Smooth muscle cell (in vitro differentiated cells): ENCODE data around the gene FUT8. TPM values are rescaled to one million over a fixed set of nuclear protein-coding genes. Genes with fewer than 3 reads are reported as not detected.
A peak's percentile ranks its signal among the peaks of the same experiment; 100 is the strongest.
"Not testable (repeated sequence)": the region's sequence is repeated elsewhere in the genome, so short reads cannot be mapped to it uniquely, and the experiment has no call there.

ENCODE experiments used
- DNase-seq: peaks from one replicate; lab custom pipeline; 2025; ENCODE audit not compliant: unreplicated experiment; lab: John Stamatoyannopoulos, UW
- H2AFZ ChIP-seq: fragments of 200-600 bp; sonication (generic); 2 replicates; pipeline ENCODE4 v1.6.0; 2016; ENCODE audit warnings: antibody characterized with exemption, low read depth, mild to moderate bottlenecking
- H3F3A ChIP-seq: fragments of 200-600 bp; sonication (generic); 2 replicates; pipeline ENCODE4 v1.6.0; 2017; ENCODE audit warnings: antibody characterized with exemption, low read depth
- H3K27ac ChIP-seq: fragments of 200-600 bp; sonication (generic); 2 replicates; pipeline ENCODE4 v1.5.1; 2016; ENCODE audit warnings: low read depth, mild to moderate bottlenecking
- H3K27me3 ChIP-seq: fragments of 200-600 bp; sonication (generic); 2 replicates; pipeline ENCODE4 v1.6.1; 2016; ENCODE audit warnings: low read depth, mild to moderate bottlenecking
- H3K36me3 ChIP-seq: fragments of 200-600 bp; sonication (generic); 2 replicates; pipeline ENCODE4 v1.5.1; 2016; ENCODE audit warnings: low read depth
- H3K4me1 ChIP-seq: fragments of 200-600 bp; sonication (generic); 2 replicates; pipeline ENCODE4 v1.5.1; 2016; ENCODE audit warnings: low read depth
- H3K4me2 ChIP-seq: fragments of 200-600 bp; sonication (generic); 2 replicates; pipeline ENCODE4 v1.6.0; 2016; ENCODE audit warnings: mild to moderate bottlenecking
- H3K4me3 ChIP-seq: fragments of 200-600 bp; sonication (generic); 2 replicates; pipeline ENCODE4 v1.5.1; 2016; ENCODE audit warnings: mild to moderate bottlenecking
- H3K79me2 ChIP-seq: fragments of 200-600 bp; sonication (generic); 2 replicates; pipeline ENCODE4 v1.6.0; 2016; ENCODE audit warnings: low read depth, mild to moderate bottlenecking
- H3K9ac ChIP-seq: fragments of 200-600 bp; sonication (generic); 2 replicates; pipeline ENCODE4 v1.6.0; 2016; ENCODE audit warnings: low read depth
- H3K9me3 ChIP-seq: fragments of 200-600 bp; sonication (generic); replicated peaks from 2 replicates; pipeline ENCODE4 v1.5.1; 2016; ENCODE audit warnings: low read depth
- H4K20me1 ChIP-seq: fragments of 200-600 bp; sonication (generic); 2 replicates; pipeline ENCODE4 v1.6.0; 2016; ENCODE audit warnings: low read depth
- WGBS: methylation state at CpG from one replicate; pipeline ENCODE4 v1.1.7; 2016; ENCODE audit warnings: low lambda C conversion rate; 5-methylcytosine and 5-hydroxymethylcytosine counted together
- polyA plus RNA-seq: library from polyadenylated mRNA; unstranded; fragments of >200 nt; fragmentation: Nextera tagmentation; extraction: Ambion mirVana; gene quantifications from 2 replicates; pipeline ENCODE4 v1.2.1, GENCODE V29; 2016
- total RNA-seq: library from RNA; depleted of rRNA; stranded (reverse); fragments of >200 nt; gene quantifications from 2 replicates; pipeline ENCODE4 v1.2.3, GENCODE V29; 2014
- TF ChIP-seq, protein P1 (sequence below): fragments of 200-600 bp; sonication (generic); IDR thresholded peaks from 2 replicates; pipeline ENCODE4 v1.5.1; 2017; ENCODE audit warnings: borderline replicate concordance, mild to moderate bottlenecking, antibody characterized with exemption; ENCODE audit not compliant: insufficient read depth, poor library complexity, severe bottlenecking

The FUT8 gene
- total and polyA plus RNA-seq, 2 experiments from 2014 or later, result 12.8 to 50.2 TPM

DNA sequence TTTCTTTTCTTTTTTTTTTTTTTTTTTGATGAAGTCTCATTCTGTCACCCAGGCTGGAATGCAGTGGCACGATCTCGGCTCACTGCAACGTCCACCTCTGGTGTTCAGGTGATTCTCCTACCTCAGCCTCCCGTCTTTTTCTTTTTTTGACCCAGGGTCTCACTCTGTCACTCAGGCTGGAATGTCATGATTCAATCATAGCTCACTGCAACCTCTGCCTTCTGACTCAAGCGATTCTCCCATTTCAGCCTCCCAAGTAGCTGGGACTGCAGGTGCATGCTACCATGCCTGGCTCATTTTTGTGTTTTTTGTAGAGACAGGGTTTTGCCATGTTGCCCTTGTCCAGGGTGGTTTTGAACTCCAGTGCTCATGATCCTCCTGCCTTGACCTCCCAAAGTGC is 12.0 kb downstream of the FUT8 start:
- Histone ChIP-seq H3K9ac (no peak overlapping the region), H3K27me3 (no peaks in the 10 kb centered on the region), H3K79me2 (peaks cover 60% of the 10 kb centered on the region), H3K27ac (peak overlapping the region; percentile 11), H3K4me3 (no peak overlapping the region), H4K20me1 (no peaks in the 10 kb centered on the region), H3F3A (no peaks in the 10 kb centered on the region), H2AFZ (no peak overlapping the region), H3K4me2 (no peak overlapping the region), H3K4me1 (peaks cover 6% of the 10 kb centered on the region), H3K9me3 (no peaks in the 10 kb centered on the region), H3K36me3 (no peaks in the 10 kb centered on the region)
- DNase-seq, result no peak
- TF ChIP-seq, protein P1, sequence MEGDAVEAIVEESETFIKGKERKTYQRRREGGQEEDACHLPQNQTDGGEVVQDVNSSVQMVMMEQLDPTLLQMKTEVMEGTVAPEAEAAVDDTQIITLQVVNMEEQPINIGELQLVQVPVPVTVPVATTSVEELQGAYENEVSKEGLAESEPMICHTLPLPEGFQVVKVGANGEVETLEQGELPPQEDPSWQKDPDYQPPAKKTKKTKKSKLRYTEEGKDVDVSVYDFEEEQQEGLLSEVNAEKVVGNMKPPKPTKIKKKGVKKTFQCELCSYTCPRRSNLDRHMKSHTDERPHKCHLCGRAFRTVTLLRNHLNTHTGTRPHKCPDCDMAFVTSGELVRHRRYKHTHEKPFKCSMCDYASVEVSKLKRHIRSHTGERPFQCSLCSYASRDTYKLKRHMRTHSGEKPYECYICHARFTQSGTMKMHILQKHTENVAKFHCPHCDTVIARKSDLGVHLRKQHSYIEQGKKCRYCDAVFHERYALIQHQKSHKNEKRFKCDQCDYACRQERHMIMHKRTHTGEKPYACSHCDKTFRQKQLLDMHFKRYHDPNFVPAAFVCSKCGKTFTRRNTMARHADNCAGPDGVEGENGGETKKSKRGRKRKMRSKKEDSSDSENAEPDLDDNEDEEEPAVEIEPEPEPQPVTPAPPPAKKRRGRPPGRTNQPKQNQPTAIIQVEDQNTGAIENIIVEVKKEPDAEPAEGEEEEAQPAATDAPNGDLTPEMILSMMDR, result no peak
- 89% methylated on average over 5 of the region's 5 CpGs for WGBS

DNA sequence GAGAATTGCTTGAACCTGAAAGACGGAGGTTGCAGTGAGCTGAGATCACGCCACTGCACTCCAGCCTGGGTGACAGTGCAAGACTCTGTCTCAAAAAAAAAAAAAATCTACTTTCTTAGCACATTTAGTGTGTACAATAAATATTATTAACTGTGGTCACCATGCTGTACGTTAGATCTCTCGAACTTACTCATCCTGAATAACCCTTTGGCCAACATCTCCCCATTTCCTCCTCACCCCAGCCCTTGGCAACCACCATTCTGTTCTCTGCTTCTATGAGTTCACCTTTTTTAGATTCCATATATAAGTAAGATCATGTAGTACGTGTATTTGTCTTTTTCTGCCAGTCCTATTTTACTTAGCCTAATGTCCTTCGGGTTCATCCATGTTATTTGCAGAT is 13.4 kb downstream of the FUT8 start:
- peaks cover 6% of the 10 kb centered on the region for H3K4me1 ChIP-seq
- no peak for DNase-seq
- H3K4me2 ChIP-seq, result no peak overlapping the region
- no peak overlapping the region for H2AFZ ChIP-seq
- H3K9me3 ChIP-seq, result no peaks in the 10 kb centered on the region
- no peak overlapping the region for H3K4me3 ChIP-seq
- no peak overlapping the region for H3K27ac ChIP-seq
- peaks cover 62% of the 10 kb centered on the region for H3K79me2 ChIP-seq
- no peaks in the 10 kb centered on the region for H3K36me3 ChIP-seq
- TF ChIP-seq, protein P1, result no peak
- WGBS, result 93% methylated on average over 6 of the region's 6 CpGs
- H3F3A ChIP-seq, result no peaks in the 10 kb centered on the region
- H3K9ac ChIP-seq, result no peak overlapping the region
- no peaks in the 10 kb centered on the region for H3K27me3 ChIP-seq
- H4K20me1 ChIP-seq, result no peaks in the 10 kb centered on the region

DNA sequence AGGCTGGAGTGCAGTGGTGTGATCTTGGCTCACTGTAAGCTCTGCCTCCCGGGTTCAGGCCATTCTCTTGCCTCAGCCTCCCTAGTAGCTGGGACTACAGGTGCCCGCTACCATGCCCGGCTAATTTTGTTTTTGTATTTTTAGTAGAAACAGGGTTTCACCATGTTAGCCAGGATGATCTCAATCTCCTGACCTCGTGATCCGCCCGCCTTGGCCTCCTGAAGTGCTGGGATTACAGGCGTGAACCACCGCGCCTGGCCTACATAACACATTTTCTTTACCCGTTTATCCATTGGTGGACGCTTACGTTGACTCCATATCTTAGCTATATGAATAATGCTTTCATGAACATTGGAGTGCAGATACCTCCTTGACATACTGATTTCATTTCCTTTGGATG is 14.4 kb downstream of the FUT8 start:
- H3K27me3 ChIP-seq, H3K4me2 ChIP-seq, H3F3A ChIP-seq, H3K9ac ChIP-seq, H3K4me1 ChIP-seq, H2AFZ ChIP-seq, H3K4me3 ChIP-seq, H4K20me1 ChIP-seq, DNase-seq, H3K27ac ChIP-seq, H3K36me3 ChIP-seq, H3K9me3 ChIP-seq: not testable (repeated sequence)
- H3K79me2 ChIP-seq, result peaks cover 62% of the 10 kb centered on the region
- WGBS, result 96% methylated on average over 12 of the region's 12 CpGs

DNA sequence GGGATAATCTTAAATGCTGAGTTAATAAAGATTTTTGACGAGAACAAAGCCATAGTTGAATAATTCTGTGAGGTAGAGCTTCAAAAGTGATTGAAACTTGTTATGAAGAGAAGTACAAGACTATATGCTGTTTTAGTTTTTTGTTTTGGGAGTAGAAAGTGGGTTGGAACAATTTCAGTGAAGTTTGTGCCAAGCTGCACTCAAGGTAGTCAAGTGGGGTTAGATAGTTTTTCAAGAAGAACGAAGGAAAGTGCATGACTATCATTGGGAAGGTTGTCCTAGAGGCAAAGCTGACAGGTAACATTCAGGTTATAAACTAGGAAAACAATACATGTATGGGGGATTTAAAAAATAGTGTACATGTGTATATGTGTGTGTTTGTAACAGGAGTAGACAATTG is 16.2 kb downstream of the FUT8 start:
- Histone ChIP-seq H3K4me1 (peaks cover 18% of the 10 kb centered on the region), H3K9me3 (no peaks in the 10 kb centered on the region), H3K79me2 (peaks cover 52% of the 10 kb centered on the region), H2AFZ (no peak overlapping the region), H3K4me2 (no peak overlapping the region), H3K27me3 (no peaks in the 10 kb centered on the region), H3K4me3 (no peak overlapping the region), H3K27ac (no peak overlapping the region), H3K36me3 (no peaks in the 10 kb centered on the region), H3F3A (peaks cover 6% of the 10 kb centered on the region), H4K20me1 (no peaks in the 10 kb centered on the region), H3K9ac (no peak overlapping the region)
- TF ChIP-seq, protein P1, result no peak
- no peak for DNase-seq
- WGBS, result 95% methylated on average over 2 of the region's 2 CpGs
